VCaP (cell line): ENCODE measurements around the gene DNM3.

Source experiments
- H3K27ac ChIP-seq: fragments of 450-650 bp; 2 replicates; pipeline ENCODE4 v1.5.1; 2017
- CTCF ChIP-seq: fragments of 450-650 bp; conservative IDR thresholded peaks from 2 replicates; pipeline ENCODE4 v1.5.1; 2017; ENCODE audit warnings: mild to moderate bottlenecking, moderate library complexity

DNM3 gene

GRCh38 chr1:172119184-172119583, 277.9 kb downstream of the DNM3 start:
- H3K27ac ChIP-seq = no peak overlapping the region
- TF ChIP-seq CTCF = no peak

GRCh38 chr1:172120381-172120780, 279.1 kb downstream of the DNM3 start:
- TF ChIP-seq CTCF = no peak
- H3K27ac ChIP-seq = no peak overlapping the region

DNA sequence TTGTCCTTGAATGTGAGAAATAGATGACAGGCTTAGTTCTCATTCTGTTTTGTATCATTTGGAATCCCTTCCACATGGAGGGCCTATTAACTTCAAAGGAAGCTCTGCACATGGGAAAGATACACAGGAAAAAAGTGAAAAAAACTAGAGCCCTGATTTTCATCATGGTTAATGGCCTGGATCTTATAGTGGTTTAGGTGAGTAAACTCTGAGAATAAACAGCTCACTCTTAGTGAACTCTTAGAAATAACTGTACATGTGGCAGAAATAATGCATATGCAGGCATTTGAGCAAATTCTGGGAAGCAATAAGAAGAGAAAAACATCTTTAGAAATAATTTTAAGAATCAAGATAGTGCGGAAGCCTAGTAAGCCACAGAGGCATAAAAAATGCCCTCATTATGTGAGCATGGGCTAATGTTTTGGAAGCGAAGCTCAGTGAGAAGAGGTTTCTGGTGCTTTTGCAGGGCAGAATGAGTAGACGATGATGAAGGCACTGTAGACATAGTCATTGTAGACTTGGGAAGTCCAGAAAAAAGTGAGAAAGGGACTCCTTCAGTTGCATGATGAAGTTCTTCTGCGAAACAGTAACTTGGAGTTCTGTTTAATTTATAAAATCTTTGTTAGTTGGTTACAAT, 279.9 kb downstream of the DNM3 start:
- H3K27ac ChIP-seq = no peak overlapping the region
- TF ChIP-seq CTCF = no peak

GRCh38 chr1:172122381-172122780, 281.1 kb downstream of the DNM3 start:
- no peak for TF ChIP-seq CTCF
- H3K27ac ChIP-seq = no peak overlapping the region

DNA sequence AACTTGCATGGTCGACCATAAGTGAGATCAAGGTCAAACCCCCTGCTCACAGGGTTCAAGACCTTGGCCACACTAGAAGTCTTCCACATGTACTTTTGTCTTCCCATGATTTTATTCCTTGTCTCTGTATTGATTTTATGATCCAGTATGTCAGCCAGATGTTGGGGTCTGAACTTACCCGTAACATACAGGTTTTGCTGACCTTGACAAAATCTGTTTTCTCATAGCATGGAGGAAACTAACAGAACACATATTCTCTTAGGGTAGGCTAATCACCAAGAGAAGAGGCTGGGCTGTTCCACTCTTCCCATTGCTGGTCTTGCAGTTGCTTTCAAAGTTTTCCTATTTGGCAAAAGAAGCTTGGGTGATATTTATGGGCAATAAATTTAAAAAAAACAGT, 284.0 kb downstream of the DNM3 start:
- TF ChIP-seq CTCF = no peak

DNA sequence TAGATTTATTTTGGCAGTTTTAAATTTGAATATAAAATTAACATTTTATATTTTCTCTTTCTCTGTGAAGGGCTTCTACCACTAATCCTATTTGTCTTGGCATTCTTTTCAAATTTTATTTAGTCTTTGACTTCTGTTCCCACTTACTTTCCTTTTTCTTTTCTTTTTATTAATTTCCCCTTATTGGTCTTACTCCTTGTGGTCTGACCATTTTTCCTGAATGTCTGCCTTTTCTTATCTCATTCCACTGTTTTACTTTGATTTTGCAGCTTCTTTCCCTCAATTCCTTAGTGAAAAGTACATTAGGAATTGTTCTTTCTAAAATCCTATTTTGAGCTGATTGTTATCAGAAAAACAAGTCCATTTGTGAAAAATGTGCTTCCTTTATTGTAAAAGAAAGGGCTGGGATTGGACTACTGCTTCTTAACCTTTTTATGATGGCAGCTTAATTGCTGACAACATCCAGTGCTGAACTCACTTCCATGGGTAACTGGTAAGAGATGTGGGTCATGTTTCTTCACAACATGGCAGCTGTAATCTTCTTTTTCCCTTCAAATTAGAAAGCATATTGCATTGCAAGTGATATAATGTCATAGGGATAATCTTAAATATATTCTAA, 284.6 kb downstream of the DNM3 start:
- H3K27ac ChIP-seq = no peak overlapping the region
- TF ChIP-seq CTCF = no peak

More for the DNA sequence above, 284.0 kb downstream of the DNM3 start:
- no peak overlapping the region for H3K27ac ChIP-seq

GRCh38 chr1:172132836-172133235, 291.5 kb downstream of the DNM3 start:
- no peak overlapping the region for H3K27ac ChIP-seq

More at GRCh38 chr1:172132836-172133235, 291.5 kb downstream of the DNM3 start:
- TF ChIP-seq CTCF = no peak
